ENCODE measurements around the gene TNFRSF25.
"Not testable (repeated sequence)": the region's sequence is repeated elsewhere in the genome, so short reads cannot be mapped to it uniquely, and the experiment has no call there.

TNFRSF25 gene

GRCh38 chr1:6500544-6501278 lies 34.7 kb upstream of the TNFRSF25 start:
- no peak for DNase-seq

- DNase-seq, result no peak
Observed at GRCh38 chr1:6499296-6499695, 33.3 kb upstream of the TNFRSF25 start.

GRCh38 chr1:6498576-6499111 lies 32.7 kb upstream of the TNFRSF25 start:
- peak; percentile 41 for DNase-seq

GRCh38 chr1:6497867-6498575 lies 32.0 kb upstream of the TNFRSF25 start:
- no peak for DNase-seq

DNA sequence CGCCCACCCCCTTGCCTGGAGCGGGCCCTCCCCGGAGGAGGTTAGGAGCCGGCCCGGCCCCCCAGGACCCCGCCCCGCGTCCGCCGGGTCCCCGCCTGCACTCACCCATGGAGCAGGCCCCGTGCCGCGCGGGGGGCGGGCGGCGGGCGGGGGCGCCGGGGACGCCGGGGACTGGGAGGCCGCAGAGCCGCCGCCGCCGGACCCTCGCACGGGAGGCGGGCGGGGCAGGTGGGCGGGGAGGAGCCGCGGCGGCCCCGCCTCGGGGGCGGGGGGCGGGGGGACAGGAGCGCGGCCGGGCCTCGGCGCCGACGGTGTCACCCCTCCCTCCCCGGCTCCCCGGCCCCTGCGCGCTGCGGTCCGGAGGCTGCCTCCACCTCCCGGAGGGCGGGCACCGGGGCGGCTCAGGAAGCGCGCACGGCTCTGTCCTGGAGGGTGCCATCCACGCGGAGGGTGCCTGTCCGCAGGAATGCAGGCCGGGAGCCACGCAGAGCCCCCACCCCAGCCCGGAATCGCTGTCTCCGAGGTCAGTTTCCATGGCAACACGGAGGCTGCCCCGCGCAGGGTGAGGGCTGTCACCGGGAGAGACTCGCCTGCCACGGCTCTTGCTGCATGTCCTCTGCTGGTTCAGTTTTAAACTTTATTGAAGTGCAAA lies 31.4 kb upstream of the TNFRSF25 start:
- no peak for DNase-seq

DNA sequence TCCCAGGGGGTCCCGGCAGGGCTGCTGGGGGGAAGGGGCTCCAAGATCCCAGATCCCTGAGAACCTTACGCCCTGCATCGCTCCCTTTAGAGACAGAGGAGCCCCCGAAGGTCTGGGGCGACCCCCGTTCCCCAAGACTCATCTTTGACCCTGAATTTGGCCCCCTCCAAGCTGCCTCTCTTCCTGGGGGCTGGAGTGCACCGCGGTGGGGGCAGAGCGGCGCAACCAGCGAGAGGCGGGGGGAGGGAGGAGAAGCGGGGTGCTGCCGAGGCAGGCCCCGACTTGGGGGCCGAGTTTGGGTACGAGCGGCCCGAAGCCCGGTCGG lies 30.9 kb upstream of the TNFRSF25 start:
- no peak for DNase-seq

DNA sequence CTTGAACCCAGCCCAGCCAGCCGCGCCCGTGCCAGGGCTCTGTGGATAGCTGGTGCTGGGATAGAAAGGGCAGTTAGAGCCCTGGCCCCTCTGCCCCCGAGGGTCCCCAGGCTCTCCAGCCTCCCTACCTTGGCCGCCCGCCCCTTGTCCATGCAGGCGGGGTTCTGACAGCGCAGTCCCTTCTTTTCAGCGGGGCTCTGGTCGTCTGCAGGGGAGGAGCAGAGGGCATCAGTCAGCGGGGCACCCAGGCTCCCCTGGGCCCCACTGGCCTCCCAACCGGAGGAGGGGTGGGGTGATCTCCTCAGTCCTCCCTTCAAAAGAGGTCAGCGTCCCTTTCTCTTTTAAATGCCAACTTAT lies 30.4 kb upstream of the TNFRSF25 start:
- no peak for DNase-seq

DNA sequence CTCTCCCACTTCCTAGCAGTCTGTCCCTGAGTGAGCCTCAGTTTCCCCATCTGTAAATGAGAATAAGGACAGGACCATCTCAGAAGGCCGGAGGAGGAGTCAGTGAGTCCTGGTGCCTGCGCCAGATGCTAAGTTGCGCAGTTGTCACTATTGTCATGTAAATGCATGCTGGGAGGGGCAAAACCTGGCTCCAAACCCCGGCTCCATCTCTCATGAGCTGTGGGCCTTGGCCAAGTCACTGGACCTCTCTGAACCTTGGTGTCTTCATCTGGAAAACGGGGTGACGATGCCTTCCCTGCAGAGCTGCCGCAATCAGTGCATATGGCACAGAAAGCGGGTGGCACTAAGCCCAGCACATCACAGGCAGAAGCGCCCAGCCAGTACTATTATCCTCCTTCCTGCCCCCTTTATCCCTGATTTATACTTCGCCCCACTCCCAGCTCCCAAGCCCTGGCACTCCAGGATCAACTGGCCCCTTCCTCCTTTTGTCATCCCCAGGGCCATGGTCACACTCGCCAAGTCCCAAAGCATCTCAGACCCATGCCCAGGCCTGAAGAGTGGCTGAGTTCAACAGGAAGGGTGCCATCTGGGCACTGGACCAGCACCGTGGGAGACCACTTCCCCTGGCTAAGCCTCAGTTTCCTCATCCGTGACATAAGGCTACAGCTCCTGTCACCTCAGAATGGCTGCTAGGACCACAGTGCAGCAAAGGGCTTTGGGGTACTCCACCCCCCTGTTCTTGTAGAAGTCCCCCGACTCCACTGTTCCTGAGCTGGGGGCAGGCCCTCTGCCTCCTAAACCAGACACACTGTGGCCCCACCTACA lies 29.8 kb upstream of the TNFRSF25 start:
- DNase-seq, result no peak

GRCh38 chr1:6495041-6495441 lies 29.1 kb upstream of the TNFRSF25 start:
- DNase-seq, result no peak

DNA sequence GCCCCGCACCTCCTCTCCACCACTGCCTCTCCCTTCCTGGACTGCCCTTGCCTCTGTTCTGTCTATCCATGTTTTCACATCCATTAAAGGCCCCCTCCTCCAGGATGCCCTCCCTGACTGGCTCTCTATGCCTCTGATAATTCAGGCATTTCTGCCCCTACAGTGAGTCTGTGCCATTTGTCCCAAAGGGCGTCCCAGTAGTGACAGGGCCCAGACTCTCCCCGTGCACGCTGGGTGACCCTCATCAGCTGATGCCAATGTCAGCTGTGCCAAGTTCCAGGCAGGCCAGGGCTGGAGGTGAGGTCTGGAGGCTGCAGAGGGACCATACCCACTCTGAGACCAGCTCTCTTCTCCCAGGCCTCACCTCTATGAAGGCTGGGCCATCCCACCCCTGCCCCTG lies 28.7 kb upstream of the TNFRSF25 start:
- no peak for DNase-seq

DNA sequence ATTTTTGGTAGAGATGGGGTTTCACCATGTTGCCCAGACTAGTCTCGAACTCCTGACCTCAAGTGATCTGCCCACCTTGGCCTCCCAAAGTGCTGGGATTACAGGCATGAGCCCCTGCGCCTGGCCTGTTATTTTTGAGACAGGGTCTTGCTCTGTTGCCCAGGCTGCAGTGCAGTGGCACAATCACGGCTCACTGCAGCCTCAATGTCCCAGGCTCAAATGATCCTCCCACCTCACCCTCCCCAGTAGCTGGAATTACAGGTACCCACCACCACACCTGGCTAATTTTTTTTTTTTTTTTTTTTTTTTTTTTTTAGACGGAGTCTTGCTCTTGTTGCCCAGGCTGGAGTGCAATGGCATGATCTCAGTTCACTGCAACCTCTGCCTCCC lies 27.9 kb upstream of the TNFRSF25 start:
- not testable (repeated sequence) for DNase-seq

- DNase-seq, result no peak
Observed at GRCh38 chr1:6491966-6492365, 26.0 kb upstream of the TNFRSF25 start.

DNA sequence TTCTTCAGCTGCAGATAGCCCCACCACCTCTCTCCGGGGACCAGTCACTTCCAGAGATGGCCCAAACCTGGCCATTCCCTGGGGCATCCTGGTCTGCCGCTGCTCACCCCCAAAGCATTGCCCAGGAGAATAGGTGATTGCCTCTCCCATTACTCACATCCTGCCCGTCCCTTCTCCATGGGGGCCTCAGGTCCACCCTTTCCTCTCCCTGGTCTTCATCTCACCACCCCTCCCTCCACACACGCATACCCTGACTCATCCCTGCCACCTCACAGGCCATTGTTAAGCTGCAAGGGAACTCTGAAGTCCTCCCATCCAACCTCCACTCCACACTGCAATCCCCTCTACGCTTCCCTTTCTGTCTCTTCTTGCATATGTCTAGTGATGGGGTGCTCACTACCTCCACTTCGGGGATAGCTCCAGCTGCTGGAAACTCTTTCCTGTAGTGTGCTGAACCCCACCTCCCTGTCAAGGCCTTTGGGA lies 25.5 kb upstream of the TNFRSF25 start, which contains the start of gene PLEKHG5:
PLEKHG5 (minus strand) TSS at position 188 of the 483 bp plus-strand sequence. CDS start 14,096 bp downstream, outside the sequence.
- DNase-seq, result no peak

DNA sequence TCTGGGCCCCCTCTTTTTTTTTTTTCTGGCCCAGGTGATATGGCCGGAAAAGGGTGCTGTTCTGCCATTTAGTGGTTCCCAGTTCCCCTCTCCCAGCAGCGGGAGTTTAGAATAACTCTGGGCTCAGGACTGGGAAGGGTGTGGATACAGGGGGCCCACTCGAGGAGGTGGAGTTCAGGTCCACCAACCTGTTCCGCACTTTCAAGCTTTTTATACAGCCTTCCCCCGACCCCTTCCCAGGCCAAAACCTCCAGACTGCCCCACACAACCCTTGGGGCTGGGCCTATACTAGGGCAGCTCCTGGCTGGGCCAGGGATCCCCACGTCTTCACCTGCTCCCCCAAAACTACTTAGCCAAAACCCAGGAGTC lies 25.1 kb upstream of the TNFRSF25 start:
- DNase-seq, result no peak

DNA sequence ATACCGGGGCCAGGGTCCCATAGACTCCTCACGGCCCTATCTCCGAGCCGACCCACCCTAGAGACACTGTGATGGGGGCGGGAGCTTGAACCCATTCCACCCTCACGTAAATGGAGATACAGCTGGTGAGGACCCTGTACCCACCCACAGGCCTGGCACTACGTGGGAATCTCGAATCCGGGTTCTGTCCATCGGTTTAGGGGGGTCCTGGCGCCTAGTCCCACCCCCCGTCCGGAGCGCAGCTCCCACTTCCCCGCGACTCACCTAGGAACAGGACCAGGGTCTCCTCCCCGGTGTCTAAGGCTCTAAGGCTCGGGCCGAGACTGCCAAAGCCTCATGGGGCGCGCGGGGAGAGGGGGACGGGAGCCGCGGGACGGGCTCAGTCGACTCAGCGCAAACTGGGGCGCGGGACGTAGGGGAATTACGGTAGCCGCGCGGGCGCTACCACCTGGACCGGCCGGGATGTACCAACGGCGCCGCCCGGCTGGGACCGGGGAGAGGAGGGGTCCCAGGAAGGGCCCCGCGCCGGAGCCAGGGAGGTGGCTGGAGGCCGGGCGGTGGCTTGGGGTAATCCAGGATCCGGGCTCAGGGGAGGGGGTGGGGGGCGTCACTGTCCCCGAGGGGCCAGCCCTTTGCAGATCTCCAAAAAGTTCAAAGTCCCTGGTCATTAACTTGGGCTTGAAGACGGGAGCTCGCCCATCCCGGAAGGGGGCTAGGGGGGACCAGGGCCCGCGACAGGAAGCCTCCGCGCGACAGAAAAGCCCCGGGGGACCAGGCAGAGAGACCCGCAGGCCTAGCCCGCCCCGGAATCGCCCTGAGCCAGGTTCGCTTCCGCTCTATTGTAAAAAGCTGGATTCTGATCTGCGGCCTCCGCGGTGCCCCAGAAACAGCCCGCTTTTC lies 24.5 kb upstream of the TNFRSF25 start:
- DNase-seq, result no peak

GRCh38 chr1:6489799-6490180 lies 23.8 kb upstream of the TNFRSF25 start:
- peak; percentile 57 for DNase-seq

DNA sequence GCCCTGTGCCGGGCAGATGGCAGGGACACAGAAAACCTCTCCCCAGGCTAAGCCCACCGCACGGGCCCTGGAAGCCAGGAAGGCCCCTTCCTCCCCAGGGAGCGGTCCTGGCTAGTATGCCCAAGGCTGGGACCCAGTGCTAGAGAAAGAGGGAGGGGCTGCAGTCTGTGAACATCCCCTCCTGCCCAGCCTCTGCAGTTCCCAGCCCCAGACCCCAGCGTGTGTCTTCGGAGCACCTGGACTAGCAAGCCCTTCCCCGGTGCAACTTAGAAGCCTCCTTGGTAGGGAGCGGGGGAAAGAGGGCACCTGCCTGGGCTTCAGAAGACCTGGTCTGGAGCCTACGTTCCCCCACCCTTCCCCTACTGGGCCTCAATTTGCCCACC lies 23.4 kb upstream of the TNFRSF25 start:
- no peak for DNase-seq

GRCh38 chr1:6488602-6489382 lies 22.8 kb upstream of the TNFRSF25 start:
- no peak for DNase-seq

GRCh38 chr1:6487804-6488484 lies 22.0 kb upstream of the TNFRSF25 start:
- DNase-seq, result no peak

- DNase-seq, result peak; percentile 80
Observed at GRCh38 chr1:6486433-6487011, 20.5 kb upstream of the TNFRSF25 start.
